NB4 (cell line): Measurements from ENCODE around the gene DCTN3.

Experiments used
- DNase-seq: peaks from one replicate; pipeline ENCODE4 v3.0.0; 2010; ENCODE audit warnings: low read depth
- H3K4me3 ChIP-seq: one replicate; pipeline ENCODE4 v1.5.1; 2011; ENCODE audit warnings: mild to moderate bottlenecking, low read depth, low read length, moderate library complexity
- MYC ChIP-seq: IDR thresholded peaks from 2 replicates; pipeline ENCODE4 v1.6.1; 2011; ENCODE audit warnings: low read depth, low read length
- POLR2A ChIP-seq: IDR thresholded peaks from 2 replicates; pipeline ENCODE4 v1.6.1; 2011; ENCODE audit warnings: mild to moderate bottlenecking; ENCODE audit not compliant: insufficient read length; ENCODE audit errors: extremely low read depth
- TF ChIP-seq, protein P1 (sequence below): IDR thresholded peaks from one replicate; pipeline ENCODE4 v1.5.1; 2012; ENCODE audit warnings: low read depth, low read length
- TF ChIP-seq, protein P2 (sequence below): IDR thresholded peaks from 2 replicates; pipeline ENCODE4 v1.6.1; 2011; ENCODE audit warnings: low read depth, low read length

DCTN3 gene

DNA sequence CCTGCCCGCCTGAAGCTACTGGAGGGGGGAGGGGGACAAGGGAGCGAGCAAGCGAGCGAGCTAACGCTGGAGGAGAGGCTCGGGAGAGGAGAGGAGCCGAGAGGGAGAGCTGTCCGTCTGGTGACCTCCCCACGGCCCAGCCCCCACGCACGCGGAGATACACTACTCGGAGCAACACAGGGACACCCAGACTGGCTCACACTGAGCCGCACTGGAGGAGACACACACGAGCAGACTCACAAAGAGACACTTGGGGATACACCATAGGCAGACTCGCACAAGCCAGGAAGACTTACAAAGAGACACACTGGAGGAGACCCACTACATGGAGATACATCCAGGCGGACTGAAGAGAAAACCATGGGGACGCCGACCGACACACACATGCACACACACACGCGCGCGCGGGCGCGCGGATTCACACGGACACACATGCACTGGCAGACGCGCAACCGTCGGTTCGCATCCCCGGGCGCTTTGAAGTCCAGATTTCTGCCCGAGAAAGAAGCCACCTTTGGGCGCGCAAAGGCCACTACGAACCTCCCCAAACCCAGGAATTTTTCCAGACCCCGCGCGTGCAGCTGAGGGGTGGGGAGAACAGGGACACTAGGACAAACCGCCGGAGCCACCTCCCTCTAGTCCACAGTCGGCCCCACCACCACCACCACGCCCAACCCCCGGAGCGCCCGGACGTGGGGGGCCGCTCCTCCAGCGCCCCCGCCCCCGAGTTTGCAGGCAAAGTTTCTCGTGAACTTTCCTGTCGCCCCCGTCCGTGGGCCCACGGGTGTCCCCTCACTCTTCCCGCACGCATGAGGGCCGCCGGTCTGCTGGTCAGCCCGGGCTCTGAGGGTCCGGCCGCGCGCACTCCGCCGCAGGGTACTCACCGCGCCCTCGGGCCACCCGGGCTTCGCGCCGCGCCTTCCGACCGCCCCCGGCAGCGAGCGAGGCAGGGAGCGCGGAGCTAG, 31.3 kb downstream of the DCTN3 start:
- TF ChIP-seq, protein P1, sequence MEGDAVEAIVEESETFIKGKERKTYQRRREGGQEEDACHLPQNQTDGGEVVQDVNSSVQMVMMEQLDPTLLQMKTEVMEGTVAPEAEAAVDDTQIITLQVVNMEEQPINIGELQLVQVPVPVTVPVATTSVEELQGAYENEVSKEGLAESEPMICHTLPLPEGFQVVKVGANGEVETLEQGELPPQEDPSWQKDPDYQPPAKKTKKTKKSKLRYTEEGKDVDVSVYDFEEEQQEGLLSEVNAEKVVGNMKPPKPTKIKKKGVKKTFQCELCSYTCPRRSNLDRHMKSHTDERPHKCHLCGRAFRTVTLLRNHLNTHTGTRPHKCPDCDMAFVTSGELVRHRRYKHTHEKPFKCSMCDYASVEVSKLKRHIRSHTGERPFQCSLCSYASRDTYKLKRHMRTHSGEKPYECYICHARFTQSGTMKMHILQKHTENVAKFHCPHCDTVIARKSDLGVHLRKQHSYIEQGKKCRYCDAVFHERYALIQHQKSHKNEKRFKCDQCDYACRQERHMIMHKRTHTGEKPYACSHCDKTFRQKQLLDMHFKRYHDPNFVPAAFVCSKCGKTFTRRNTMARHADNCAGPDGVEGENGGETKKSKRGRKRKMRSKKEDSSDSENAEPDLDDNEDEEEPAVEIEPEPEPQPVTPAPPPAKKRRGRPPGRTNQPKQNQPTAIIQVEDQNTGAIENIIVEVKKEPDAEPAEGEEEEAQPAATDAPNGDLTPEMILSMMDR: no peak
- TF ChIP-seq POLR2A: no peak
- no peak for TF ChIP-seq MYC
- TF ChIP-seq, protein P2, sequence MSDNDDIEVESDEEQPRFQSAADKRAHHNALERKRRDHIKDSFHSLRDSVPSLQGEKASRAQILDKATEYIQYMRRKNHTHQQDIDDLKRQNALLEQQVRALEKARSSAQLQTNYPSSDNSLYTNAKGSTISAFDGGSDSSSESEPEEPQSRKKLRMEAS: no peak
- no peak overlapping the region for H3K4me3 ChIP-seq
- peak; percentile 38 for DNase-seq

DNA sequence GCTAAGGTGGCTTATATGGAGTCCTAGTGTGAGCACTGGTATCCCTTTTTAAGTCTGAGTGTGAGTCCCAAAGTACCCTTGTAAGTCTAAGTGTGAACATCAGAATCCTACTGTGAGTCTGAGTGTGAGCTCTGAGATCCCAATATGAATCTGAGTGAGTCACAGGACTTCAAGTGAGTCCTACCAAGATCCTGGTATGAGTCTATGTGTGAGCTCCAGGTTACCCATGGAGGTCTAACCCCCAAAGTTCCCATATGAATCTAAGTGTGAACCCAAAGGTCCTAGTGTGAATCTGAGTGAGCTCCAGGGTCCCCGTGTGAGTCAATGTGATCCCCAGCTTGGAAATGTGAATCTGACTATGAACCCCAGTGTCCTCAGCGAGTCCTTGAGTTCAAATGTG, 33.0 kb downstream of the DCTN3 start:
- H3K4me3 ChIP-seq: no peak overlapping the region
- no peak for DNase-seq
- TF ChIP-seq, protein P2: no peak
- TF ChIP-seq, protein P1: no peak
- TF ChIP-seq POLR2A (no peak), MYC (no peak)

DNA sequence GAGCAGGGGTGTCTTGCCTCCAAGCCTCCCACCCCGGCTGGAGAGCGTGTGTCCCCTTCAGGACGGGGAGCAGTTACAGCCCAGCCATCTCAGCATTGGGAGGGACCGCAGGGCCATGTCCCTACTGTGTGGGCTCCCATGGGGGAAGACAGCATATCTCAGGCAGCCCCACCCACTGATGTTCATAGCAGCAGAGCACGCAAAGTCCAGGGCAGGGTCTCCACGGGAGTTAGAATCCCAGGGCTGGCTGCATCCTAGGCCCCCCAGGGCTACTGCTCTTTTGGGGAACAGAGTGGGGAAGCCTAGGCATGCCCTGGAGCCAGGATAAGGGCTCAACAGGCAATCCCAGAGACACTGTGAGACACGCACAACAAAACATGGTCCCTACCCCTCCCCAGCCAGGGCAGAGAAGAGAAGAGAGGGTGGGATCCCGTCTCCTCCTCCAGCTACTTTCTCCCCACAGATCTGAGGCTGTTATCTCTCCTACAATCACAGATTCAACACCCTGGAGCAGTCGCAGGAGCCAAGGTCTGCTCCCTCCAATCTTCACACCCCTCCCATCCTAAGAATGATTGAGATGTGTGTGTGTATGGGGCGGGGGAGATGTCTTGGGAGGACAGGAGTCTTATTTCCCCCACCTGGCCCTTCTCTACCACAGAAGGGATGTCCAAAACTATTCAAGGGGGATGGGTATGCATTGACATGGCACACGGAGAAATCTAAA, 34.2 kb downstream of the DCTN3 start:
- H3K4me3 ChIP-seq: no peak overlapping the region
- no peak for DNase-seq
- TF ChIP-seq, protein P2: no peak
- TF ChIP-seq, protein P1: no peak
- no peak for TF ChIP-seq POLR2A
- no peak for TF ChIP-seq MYC

DNA sequence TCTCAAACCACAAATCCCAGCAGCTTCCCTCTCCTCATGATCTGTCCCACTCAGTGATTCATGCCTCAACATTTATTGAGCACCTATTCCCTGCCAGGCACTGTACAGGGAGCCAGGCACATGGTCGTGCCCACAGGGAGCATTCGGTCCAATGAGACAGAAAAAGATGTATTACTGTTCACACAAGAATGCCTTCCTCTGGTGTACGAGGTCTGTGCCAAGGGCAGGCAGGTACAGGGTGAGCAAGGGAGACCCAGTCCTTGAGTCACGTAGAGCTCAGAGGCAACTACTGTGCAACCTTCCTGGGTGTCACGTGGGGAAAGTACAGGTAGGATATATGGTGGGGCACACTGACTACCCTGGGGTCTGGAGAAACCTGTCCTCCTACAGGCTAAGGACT, 35.3 kb downstream of the DCTN3 start:
- H3K4me3 ChIP-seq: no peak overlapping the region
- TF ChIP-seq, protein P1: no peak
- TF ChIP-seq MYC (no peak), POLR2A (no peak)
- TF ChIP-seq, protein P2: no peak
- DNase-seq: no peak

DNA sequence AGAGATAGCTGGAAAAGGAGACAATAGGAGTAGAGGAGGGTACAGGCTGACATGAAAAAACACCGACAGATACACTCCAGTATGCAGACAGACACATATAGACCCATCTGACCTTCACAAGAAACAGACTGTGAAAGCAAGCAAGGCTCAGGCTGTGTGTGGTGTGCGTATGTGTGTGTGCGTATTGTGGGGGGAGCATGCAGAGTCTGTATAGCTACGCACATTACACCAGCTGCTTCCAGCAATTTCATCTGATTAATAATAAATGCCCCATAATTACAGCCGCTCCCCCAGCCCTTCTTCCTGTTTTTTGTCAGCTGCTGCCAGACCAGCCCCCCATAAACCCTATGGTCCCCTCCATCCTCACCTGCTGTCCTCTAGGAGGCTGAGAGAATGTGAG, 37.5 kb downstream of the DCTN3 start:
- TF ChIP-seq, protein P2: no peak
- TF ChIP-seq POLR2A (no peak), MYC (no peak)
- TF ChIP-seq, protein P1: no peak
- no peak overlapping the region for H3K4me3 ChIP-seq
- DNase-seq: no peak
